ENCODE results near the gene UNC119B.

UNC119B gene

DNA sequence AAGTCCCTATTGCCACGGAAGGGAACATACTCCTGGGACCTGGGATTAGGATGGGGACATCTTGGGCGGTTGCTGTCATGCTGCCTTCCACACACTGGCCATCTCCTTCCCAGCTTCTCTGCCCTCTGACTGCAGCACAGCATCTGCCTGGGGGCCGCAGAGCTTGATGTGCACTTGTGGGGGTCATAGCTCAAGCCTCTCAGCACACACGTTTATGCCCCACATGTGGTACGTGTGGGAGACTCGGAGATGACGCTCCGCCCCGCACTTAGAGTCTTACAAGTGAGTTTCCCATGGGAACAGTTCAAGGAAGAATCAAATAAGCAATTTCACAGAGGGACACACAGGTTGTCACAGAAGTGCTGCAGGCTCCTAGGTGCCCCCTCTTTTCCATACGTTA, 24.0 kb downstream of the UNC119B start:
- 0 out of 2 replicates have a peak, but pooled peaks cover 6% of the 10 kb centered on the region for H3K36me3 ChIP-seq (ENCODE audit: insufficient read depth, low read length)
- no peak overlapping the region for H3K27ac ChIP-seq (ENCODE audit: low read depth, low read length)
- no peak overlapping the region for H3K9ac ChIP-seq (ENCODE audit: low read depth, low read length)
- 96% methylated on average over 10 of the region's 10 CpGs for WGBS
- H3K4me1 ChIP-seq (ENCODE audit: insufficient read depth, low read length) = no peaks in the 10 kb centered on the region
- H3K4me3 ChIP-seq (ENCODE audit: low read length) = no peak overlapping the region
- no peaks in the 10 kb centered on the region for H3K9me3 ChIP-seq (ENCODE audit: insufficient read depth, low read depth, low read length)
- H3K27me3 ChIP-seq (ENCODE audit: insufficient read depth, low read length) = no peaks in the 10 kb centered on the region

DNA sequence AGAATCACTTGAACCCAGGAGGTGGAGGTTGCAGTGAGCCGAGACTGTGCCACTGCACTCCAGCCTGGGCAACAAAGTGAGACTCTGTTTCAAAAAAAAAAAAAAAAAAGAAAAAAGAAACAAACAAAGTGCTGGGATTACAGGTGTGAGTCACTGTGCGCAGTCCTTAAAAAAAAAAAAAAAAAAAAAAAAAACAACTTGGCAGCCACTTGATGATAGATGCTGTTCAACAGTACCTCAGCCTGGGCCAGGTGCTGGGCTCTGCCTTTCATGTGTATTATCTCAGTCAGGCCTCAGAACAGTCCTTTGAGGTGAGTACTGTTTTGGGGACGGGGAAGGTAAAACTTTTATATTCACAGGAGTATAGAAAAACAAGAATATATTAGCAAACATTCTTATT, 24.9 kb downstream of the UNC119B start:
- Histone ChIP-seq H3K4me3 (ENCODE audit: low read length) (no peak overlapping the region), H3K27ac (ENCODE audit: low read depth, low read length) (no peak overlapping the region), H3K9ac (ENCODE audit: low read depth, low read length) (no peak overlapping the region), H3K36me3 (ENCODE audit: insufficient read depth, low read length) (0 out of 2 replicates have a peak, but pooled peaks cover 6% of the 10 kb centered on the region), H3K4me1 (ENCODE audit: insufficient read depth, low read length) (no peaks in the 10 kb centered on the region), H3K9me3 (ENCODE audit: insufficient read depth, low read depth, low read length) (no peaks in the 10 kb centered on the region), H3K27me3 (ENCODE audit: insufficient read depth, low read length) (no peaks in the 10 kb centered on the region)
- WGBS = 100% methylated on average over 2 of the region's 3 CpGs

DNA sequence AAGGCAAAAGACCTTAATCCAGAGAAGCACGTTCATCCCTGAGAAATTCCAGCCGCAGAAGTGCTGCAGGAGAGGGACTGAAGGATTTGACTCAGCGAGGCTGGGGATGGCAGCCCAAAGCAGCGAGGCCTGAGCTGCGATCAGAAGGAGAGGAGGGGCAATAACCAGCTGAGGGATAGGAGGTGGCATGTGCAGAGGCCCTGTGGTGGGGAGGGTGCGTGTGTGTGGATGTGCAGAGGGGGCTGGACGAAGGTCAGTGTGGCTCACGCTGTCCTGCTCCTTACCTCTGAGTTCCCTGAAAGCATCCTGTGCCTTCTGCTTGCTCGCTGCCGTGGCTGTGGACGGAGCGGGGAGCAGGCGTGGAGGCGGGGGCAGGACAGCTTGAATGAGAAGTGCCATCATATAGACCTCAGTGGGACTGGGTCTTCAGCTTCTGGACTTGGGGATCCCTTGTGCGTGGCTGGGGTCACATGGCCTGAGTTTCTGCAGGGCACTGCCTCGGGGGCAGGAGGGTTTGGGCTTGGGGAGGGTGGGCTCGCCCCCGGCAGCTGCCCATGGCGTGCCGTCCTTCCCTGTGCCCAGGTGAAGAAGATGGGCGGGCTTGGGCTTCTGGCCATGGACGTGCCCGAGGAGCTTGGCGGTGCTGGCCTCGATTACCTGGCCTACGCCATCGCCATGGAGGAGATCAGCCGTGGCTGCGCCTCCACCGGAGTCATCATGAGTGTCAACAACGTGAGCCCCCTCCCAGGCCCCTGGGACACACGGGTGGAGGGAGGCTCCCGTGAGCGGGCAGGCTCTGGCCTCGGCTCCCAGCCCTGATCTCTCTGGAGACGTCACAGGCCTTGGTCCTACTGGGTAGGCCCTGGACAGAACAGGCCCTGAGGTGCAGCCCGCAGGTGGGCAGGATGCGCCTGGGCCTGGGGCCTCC, 26.4 kb downstream of the UNC119B start:
- H3K9me3 ChIP-seq (ENCODE audit: insufficient read depth, low read depth, low read length) = no peaks in the 10 kb centered on the region
- no peak overlapping the region for H3K4me3 ChIP-seq (ENCODE audit: low read length)
- no peak overlapping the region for H3K9ac ChIP-seq (ENCODE audit: low read depth, low read length)
- WGBS = 91% methylated on average over 38 of the region's 38 CpGs
- H3K27me3 ChIP-seq (ENCODE audit: insufficient read depth, low read length) = no peaks in the 10 kb centered on the region
- H3K36me3 ChIP-seq (ENCODE audit: insufficient read depth, low read length) = no peaks in the 10 kb centered on the region
- H3K4me1 ChIP-seq (ENCODE audit: insufficient read depth, low read length) = no peaks in the 10 kb centered on the region
- H3K27ac ChIP-seq (ENCODE audit: low read depth, low read length) = no peak overlapping the region

DNA sequence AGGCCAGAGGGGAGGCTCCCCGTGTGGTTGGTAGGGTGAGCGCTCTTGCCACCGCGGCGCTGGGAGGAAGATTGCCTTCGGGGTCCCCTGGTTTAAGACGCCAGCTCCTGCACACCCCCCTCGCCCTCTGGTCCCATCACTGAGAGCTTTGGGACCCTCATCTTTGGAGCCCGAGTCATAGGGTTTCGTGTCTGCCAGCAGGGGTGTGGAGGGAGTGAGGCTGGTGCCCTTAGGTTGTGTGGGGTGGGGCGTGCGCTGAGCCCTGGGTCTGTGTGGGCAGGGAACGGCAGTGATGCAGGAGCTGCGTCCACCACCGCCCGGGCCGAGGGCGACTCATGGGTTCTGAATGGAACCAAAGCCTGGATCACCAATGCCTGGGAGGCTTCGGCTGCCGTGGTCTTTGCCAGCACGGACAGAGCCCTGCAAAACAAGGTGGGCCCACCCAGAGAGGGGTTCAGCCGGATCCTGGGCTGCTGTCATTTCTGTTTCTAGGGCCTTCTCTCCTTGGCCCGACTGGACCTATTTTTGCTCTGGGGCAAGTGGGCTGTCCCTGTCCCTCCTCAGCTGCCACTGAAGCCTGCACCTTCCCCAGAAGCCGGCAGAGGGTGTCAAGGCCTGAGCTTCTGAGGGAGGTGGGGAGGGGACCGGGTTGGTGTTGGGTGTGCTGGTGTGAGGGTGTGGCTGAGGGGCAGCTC, 27.4 kb downstream of the UNC119B start:
- Histone ChIP-seq H3K9ac (ENCODE audit: low read depth, low read length) (no peak overlapping the region), H3K4me1 (ENCODE audit: insufficient read depth, low read length) (no peaks in the 10 kb centered on the region), H3K4me3 (ENCODE audit: low read length) (no peak overlapping the region), H3K9me3 (ENCODE audit: insufficient read depth, low read depth, low read length) (no peaks in the 10 kb centered on the region), H3K27ac (ENCODE audit: low read depth, low read length) (no peak overlapping the region), H3K36me3 (ENCODE audit: insufficient read depth, low read length) (no peaks in the 10 kb centered on the region), H3K27me3 (ENCODE audit: insufficient read depth, low read length) (no peaks in the 10 kb centered on the region)
- whole genome bisulfite sequencing = 87% methylated on average over 25 of the region's 25 CpGs

DNA sequence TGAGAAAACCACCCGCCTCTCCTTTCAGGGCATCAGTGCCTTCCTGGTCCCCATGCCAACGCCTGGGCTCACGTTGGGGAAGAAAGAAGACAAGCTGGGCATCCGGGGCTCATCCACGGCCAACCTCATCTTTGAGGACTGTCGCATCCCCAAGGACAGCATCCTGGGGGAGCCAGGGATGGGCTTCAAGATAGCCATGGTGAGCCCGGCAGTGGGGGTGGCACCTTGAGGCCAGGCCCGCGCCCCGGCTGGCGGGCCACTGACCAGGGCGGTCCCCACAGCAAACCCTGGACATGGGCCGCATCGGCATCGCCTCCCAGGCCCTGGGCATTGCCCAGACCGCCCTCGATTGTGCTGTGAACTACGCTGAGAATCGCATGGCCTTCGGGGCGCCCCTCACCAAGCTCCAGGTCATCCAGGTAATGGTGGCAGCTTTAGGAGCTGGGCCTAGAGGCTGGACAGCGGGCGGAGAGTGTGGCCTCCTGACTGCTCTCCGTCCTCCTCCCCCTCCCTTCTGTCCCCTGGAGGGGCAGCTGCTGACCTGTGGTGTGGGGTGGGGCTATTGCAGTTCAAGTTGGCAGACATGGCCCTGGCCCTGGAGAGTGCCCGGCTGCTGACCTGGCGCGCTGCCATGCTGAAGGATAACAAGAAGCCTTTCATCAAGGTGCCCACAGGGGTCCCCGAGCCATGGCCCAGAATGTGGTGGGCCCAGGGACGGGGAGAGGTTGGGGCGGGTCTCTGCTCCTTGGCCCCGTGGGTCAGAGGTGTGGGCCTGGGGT, 28.2 kb downstream of the UNC119B start:
- Histone ChIP-seq H3K4me1 (ENCODE audit: insufficient read depth, low read length) (no peaks in the 10 kb centered on the region), H3K9me3 (ENCODE audit: insufficient read depth, low read depth, low read length) (no peaks in the 10 kb centered on the region), H3K27me3 (ENCODE audit: insufficient read depth, low read length) (no peaks in the 10 kb centered on the region), H3K4me3 (ENCODE audit: low read length) (no peak overlapping the region), H3K9ac (ENCODE audit: low read depth, low read length) (no peak overlapping the region), H3K27ac (ENCODE audit: low read depth, low read length) (no peak overlapping the region), H3K36me3 (ENCODE audit: insufficient read depth, low read length) (no peaks in the 10 kb centered on the region)
- 88% methylated on average over 30 of the region's 31 CpGs for WGBS

DNA sequence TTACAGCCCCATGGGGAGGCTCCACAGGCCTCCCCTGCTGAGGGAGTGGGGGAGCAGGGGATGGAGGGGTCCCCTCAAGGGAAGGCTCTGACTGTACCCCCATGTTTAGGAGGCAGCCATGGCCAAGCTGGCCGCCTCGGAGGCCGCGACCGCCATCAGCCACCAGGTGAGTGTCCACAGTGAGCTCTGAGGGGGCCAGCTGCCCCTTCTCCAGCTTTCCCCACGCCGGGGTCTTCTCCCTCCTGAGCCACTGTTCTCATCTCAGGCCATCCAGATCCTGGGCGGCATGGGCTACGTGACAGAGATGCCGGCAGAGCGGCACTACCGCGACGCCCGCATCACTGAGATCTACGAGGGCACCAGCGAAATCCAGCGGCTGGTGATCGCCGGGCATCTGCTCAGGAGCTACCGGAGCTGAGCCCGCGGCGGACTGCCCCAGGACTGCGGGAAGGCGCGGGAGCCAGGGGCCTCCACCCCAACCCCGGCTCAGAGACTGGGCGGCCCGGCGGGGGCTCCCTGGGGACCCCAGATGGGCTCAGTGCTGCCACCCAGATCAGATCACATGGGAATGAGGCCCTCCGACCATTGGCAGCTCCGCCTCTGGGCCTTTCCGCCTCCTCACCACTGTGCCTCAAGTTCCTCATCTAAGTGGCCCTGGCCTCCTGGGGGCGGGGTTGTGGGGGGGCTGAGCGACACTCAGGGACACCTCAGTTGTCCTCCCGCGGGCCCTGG, 28.9 kb downstream of the UNC119B start:
- no peaks in the 10 kb centered on the region for H3K4me1 ChIP-seq (ENCODE audit: insufficient read depth, low read length)
- no peak overlapping the region for H3K27ac ChIP-seq (ENCODE audit: low read depth, low read length)
- no peaks in the 10 kb centered on the region for H3K27me3 ChIP-seq (ENCODE audit: insufficient read depth, low read length)
- H3K9me3 ChIP-seq (ENCODE audit: insufficient read depth, low read depth, low read length) = no peaks in the 10 kb centered on the region
- H3K36me3 ChIP-seq (ENCODE audit: insufficient read depth, low read length) = no peaks in the 10 kb centered on the region
- WGBS = 95% methylated on average over 38 of the region's 38 CpGs
- H3K4me3 ChIP-seq (ENCODE audit: low read length) = no peak overlapping the region
- no peak overlapping the region for H3K9ac ChIP-seq (ENCODE audit: low read depth, low read length)

DNA sequence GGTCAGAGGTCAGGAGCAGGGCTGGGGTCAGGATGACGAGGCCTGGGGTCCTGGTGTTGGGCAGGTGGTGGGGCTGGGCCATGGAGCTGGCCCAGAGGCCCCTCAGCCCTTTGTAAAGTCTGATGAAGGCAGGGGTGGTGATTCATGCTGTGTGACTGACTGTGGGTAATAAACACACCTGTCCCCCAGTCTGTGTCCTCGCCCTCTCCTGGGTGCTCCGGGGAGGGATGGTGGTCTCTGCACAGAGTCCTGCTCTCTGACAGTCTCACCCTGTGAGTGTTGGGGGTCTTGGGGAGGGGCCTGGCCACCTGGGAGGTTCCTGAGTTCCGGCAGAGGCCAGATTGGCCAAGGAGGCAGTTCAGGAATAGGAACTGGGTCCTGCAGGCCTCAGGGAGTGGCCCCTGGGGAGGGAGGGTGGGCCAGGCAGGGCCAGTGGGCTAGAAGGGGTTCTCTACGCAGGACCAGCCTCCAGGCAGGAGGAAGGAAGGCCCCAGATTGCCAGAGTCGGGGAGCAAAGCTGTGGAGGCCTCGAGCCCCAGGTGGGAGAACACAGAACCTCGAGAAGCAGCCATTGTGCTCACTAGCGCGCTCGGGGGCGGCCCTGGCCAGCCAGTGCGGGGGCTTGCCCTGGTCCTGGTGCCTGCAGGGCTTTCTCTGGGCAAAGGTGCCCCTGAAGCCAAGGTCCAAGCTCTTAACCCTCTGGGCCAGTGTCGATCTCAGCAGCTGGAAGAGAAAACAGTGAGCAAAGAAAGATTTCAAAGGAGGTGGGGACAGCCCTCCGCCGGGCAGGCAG, 29.8 kb downstream of the UNC119B start:
- Histone ChIP-seq H3K4me1 (ENCODE audit: insufficient read depth, low read length) (no peaks in the 10 kb centered on the region), H3K36me3 (ENCODE audit: insufficient read depth, low read length) (no peaks in the 10 kb centered on the region), H3K4me3 (ENCODE audit: low read length) (no peak overlapping the region), H3K9me3 (ENCODE audit: insufficient read depth, low read depth, low read length) (no peaks in the 10 kb centered on the region), H3K27me3 (ENCODE audit: insufficient read depth, low read length) (no peaks in the 10 kb centered on the region), H3K27ac (ENCODE audit: low read depth, low read length) (no peak overlapping the region), H3K9ac (ENCODE audit: low read depth, low read length) (no peak overlapping the region)
- 90% methylated on average over 16 of the region's 16 CpGs for WGBS

DNA sequence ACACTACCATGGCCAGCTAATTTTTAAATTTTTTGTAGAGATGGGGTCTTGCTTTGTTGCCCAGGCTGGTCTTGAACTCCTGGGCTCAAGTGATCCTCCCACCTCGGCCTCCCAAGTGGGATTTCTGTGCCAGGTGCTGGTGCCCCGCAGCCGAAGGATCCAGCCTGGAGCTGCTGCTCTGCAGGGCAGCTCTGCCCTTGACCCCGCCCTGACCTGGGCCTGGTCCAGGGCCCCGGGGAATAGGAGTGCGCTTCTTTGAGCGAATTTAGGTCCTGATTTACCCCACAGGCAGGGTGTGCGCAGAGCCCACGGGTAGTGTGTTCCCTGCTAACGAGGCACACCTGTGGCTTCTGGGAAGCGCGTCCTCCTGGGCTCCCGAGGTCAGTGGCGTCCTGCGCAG, 30.6 kb downstream of the UNC119B start:
- Histone ChIP-seq H3K27ac (ENCODE audit: low read depth, low read length) (no peak overlapping the region), H3K9ac (ENCODE audit: low read depth, low read length) (no peak overlapping the region), H3K36me3 (ENCODE audit: insufficient read depth, low read length) (no peaks in the 10 kb centered on the region), H3K4me1 (ENCODE audit: insufficient read depth, low read length) (no peaks in the 10 kb centered on the region), H3K27me3 (ENCODE audit: insufficient read depth, low read length) (no peaks in the 10 kb centered on the region), H3K9me3 (ENCODE audit: insufficient read depth, low read depth, low read length) (no peaks in the 10 kb centered on the region), H3K4me3 (ENCODE audit: low read length) (no peak overlapping the region)
- 95% methylated on average over 15 of the region's 15 CpGs for WGBS

DNA sequence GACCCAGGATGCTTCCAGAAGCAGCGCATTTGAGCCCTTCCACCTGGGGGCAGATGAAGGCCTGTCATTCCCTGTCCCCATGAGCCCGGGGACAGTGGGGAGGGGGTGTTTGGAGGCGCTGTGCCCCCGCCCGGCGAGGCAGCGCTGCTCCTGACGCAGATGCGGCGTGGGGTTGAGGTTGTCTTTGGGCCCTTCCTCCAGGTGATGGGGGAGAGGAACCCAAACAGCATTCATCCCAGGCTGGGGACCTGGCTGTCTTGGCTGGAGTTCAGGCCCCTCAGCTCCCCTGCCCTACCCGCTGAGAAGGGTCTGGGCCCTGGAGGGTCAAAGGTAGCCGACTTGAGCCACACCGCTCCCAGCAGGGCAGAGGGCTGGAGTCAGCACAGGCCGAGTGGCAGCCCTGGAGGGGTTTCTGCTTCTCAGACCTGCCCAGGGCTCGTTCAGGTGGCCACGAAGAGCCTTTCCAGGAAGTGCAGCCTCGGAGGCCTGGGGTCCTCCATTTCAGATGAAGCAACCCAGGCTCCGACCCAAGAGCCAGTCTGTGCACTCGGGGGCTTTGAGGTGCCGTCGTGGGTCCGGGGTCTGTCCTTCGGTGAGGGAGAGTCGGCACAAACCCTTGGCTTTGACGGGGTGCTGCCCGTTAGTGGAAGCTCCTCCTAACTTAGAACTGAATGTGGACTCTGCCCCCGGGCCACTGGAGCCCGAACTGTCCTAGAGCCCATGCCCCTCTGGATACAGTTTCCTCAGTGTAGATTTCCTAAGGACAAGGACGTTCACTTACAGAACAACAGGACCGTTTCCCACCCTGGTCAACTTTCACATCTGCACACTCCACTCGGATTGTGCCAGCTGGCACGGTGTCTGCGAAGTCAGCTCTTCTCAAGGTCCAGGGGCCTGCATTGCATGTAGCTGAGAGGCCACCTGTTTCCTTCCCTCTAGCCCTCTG, 31.5 kb downstream of the UNC119B start:
- 93% methylated on average over 33 of the region's 33 CpGs for WGBS
- no peak overlapping the region for H3K9ac ChIP-seq (ENCODE audit: low read depth, low read length)
- H3K27ac ChIP-seq (ENCODE audit: low read depth, low read length) = no peak overlapping the region
- H3K4me1 ChIP-seq (ENCODE audit: insufficient read depth, low read length) = no peaks in the 10 kb centered on the region
- H3K9me3 ChIP-seq (ENCODE audit: insufficient read depth, low read depth, low read length) = no peaks in the 10 kb centered on the region
- H3K36me3 ChIP-seq (ENCODE audit: insufficient read depth, low read length) = no peaks in the 10 kb centered on the region
- H3K27me3 ChIP-seq (ENCODE audit: insufficient read depth, low read length) = no peaks in the 10 kb centered on the region
- no peak overlapping the region for H3K4me3 ChIP-seq (ENCODE audit: low read length)

All from HUES64 (cell line).